Gastrocnemius medialis (tissue), 4 donors: ENCODE results near the gene GPC4.

Source experiments
- CTCF ChIP-seq, 5 experiments: fragments of 450-650 bp in 3 of 5; fragments of 200-600 bp in 2 of 5; sonication (generic) in 2 of 5; IDR thresholded peaks in 4 of 5; conservative IDR thresholded peaks in 1 of 5; 1 replicate in 4 of 5; 2 replicates in 1 of 5; pipeline ENCODE4 v1.5.1; 2016 to 2019; ENCODE audit warnings: antibody characterized with exemption in 5 of 5, mild to moderate bottlenecking in 3 of 5, moderate library complexity in 3 of 5
- POLR2A ChIP-seq, 2 donors: fragments of 450-650 bp; IDR thresholded peaks; one replicate each; pipeline ENCODE4 v1.6.1; 2017; ENCODE audit warnings: antibody characterized with exemption in 2 of 2, mild to moderate bottlenecking in 2 of 2, moderate library complexity in 2 of 2

DNA sequence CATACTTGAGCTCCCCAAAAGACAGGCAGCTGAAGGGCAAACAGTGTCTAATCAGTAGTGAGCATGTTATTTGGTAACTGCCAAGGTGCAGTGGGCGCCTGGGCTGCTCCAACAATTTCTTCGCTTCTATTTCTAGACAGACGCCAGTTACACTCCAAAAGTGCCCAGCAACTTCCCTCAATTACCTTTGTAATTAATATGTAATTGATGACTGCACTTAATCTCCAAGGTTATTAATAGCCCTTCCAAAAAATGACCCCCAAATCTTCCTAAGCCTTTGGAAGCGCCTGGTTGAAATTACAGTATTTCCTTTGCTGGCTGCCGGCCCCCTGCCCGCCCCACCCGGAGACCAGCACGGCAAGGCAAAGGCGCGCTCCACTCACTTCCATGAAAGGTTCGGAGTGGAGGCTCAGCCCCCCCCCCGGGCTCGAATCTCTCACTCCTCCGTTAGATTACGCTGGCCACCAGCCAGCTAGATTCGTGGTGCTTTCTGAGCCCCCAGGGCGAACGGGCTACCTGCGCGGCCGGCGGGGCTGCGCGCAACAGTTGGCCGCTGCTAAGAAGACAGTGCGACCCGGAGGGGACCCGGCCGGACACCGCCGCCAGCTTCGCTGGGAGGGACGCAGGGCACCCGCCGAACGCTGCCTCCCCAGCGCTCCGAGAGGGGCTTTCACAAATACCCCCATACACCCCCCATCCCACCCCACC lies 1.9 kb downstream of the GPC4 start:
- TF ChIP-seq CTCF (IDR thresholded peaks at IDR 0.05 in 4 of 5, conservative IDR thresholded peaks at IDR 0.05 in 1 of 5) (no peak), POLR2A (IDR thresholded peaks at IDR 0.05) (no peak)
